Vagina (tissue), 2 donors: ENCODE measurements around the gene PALM.

Source experiments
- POLR2A ChIP-seq, 2 donors: fragments of 450-650 bp; IDR thresholded peaks; one replicate each; pipeline ENCODE4 v1.6.1; 2017; ENCODE audit warnings: antibody characterized with exemption in 2 of 2, mild to moderate bottlenecking in 2 of 2, moderate library complexity in 2 of 2
- POLR2AphosphoS5 ChIP-seq, 2 donors: sonication (generic); formaldehyde crosslinking; IDR thresholded peaks; one replicate each; pipeline ENCODE4 v1.9.0; 2017; ENCODE audit warnings: antibody characterized with exemption in 2 of 2, mild to moderate bottlenecking in 2 of 2, low read depth in 1 of 2; ENCODE audit not compliant: insufficient read depth in 1 of 2
- TF ChIP-seq, protein P1 (sequence below), 3 experiments: fragments of 450-650 bp in 2 of 3; fragments of 200-600 bp in 1 of 3; sonication (generic) in 1 of 3; IDR thresholded peaks; one replicate each; pipeline ENCODE4 v1.5.1; 2017 to 2019; ENCODE audit warnings: antibody characterized with exemption in 3 of 3, mild to moderate bottlenecking in 2 of 3, moderate library complexity in 2 of 3

DNA sequence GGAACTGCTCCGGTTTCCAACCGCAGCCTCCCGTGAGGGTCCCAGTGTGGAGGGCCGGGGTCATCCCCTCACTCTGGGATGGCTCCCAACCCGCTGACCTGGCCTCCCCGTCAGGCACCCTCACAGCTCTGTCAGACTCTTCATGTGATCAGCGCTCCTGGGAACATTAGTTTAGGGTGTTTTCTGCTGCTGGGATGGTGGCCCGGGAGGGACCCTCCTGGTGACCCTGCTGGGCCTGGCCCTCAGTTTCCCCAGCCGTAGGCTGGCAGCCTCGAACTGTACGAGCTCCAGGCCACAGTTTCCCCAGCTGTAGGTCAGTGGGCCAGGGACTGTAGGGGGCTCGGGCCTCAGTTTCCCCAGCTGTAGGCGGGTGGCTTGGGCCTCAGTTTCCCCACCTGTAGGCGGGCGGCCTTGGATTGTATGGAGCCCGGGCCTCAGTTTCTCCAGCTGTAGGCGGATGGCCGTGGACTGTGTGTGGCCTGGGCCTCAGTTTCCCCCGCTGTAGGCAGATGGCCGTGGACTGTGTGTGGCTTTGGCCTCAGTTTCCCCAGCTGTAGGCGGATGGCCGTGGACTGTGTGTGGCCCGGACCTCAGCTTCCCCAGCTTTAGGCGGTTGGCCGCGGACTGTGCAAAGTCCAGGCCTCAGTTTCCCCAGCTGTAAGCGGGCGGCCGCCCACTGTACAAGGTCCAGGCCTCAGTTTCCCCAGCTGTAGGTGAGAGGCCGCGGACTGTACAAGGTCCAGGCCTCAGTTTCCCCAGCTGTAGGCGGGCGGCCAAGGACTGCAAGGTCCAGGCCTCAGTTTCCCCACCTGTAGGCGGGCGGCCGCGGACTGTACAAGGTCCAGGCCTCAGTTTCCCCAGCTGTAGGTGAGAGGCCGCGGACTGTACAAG is 87.2 kb downstream of the PALM start:
- TF ChIP-seq, protein P1, sequence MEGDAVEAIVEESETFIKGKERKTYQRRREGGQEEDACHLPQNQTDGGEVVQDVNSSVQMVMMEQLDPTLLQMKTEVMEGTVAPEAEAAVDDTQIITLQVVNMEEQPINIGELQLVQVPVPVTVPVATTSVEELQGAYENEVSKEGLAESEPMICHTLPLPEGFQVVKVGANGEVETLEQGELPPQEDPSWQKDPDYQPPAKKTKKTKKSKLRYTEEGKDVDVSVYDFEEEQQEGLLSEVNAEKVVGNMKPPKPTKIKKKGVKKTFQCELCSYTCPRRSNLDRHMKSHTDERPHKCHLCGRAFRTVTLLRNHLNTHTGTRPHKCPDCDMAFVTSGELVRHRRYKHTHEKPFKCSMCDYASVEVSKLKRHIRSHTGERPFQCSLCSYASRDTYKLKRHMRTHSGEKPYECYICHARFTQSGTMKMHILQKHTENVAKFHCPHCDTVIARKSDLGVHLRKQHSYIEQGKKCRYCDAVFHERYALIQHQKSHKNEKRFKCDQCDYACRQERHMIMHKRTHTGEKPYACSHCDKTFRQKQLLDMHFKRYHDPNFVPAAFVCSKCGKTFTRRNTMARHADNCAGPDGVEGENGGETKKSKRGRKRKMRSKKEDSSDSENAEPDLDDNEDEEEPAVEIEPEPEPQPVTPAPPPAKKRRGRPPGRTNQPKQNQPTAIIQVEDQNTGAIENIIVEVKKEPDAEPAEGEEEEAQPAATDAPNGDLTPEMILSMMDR (IDR thresholded peaks at IDR 0.05) = no peak
- TF ChIP-seq POLR2A (IDR thresholded peaks at IDR 0.05) (no peak), POLR2AphosphoS5 (IDR thresholded peaks at IDR 0.05; ENCODE audit: insufficient read depth in 1 of 2, low read depth in 1 of 2) (no peak)
